Globus pallidus (tissue), 1 donor: Measurements from ENCODE around the gene LNP1.
A peak's percentile ranks its signal among the peaks of the same experiment; 100 is the strongest.

Experiments used
- DNase-seq: peaks from one replicate; pipeline ENCODE4 v3.0.0-alpha.2; 2015; ENCODE audit warnings: low spot score

LNP1 gene

DNA sequence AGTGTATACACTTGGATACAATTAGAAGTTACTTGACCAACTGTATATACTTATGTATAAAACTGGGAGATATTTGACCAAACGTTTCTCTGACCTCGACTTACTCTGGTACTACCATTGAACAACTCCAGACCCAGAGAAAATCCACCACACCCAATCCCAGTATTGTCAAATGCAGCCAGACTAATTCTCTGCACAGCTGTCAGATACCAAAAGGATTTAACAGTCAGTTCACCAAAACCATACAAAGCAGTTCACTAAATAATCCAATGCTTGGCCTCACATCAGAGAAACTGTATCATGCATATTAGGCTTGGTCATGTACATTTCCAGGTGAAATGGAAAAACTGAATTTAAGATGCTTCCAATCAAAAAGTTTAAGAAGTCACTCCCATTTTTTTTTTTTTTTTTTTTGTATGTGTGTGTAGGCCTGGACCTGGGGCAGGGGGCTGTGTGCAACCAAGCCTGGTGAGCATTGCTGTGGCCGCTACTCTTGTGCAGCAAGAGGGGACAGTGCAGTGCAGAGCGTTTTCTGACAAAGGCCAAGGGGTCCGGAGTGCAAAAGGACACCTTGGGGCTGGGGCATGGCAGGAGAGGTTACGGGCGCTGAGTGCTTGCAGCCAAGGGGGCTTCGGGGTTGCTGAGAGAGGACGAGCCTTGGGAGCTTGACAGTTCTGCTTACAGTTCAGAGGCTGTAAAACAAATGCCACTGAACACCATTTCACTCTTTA is 1.8 kb upstream of the LNP1 start:
- no peak for DNase-seq

- DNase-seq, result peak; percentile 17
Measured at GRCh38 chr3:100400419-100400779, 940 bp upstream of the LNP1 start.

DNA sequence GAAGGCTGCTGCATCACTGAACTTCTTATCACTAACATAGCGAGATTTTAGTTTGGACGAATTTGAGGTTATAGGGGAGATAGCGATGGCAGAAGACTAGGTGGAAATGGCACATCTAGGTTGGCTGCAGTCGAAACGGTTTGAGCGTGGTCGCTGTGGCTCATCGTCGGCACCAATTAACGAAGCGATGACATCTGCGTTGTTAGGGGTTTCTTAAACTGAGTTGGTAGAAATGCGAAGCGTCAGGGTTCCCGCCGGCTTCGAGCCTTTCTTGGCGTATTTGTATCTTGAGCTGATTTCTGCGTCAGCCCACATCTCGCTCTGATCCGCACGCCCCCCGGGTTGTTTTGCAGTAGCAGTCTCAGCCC is 319 bp downstream of the LNP1 start:
- DNase-seq, result no peak

GRCh38 chr3:100402256-100402655 is 917 bp downstream of the LNP1 start:
- no peak for DNase-seq

DNA sequence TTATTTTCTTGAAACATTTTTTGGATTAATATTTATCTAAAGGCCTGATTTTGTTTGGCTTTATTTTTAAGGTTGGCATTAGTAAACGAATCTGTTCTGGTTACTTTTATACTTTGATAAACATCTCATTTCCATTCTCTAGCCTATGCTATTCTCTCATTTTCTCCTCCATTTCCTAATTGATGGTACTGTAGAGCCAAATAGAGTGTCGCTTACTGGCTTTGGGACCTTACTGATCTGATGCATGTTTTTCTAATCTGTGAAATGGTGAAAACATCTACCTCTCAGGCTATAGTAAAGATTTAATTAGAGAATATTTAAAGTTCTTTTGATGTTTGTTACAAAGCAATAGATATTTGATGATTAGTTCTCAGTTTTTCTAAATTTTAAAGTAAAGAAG is 1.6 kb downstream of the LNP1 start:
- DNase-seq, result no peak

GRCh38 chr3:100403362-100404249 is 2.3 kb downstream of the LNP1 start:
- DNase-seq, result no peak

GRCh38 chr3:100404250-100404548 is 2.9 kb downstream of the LNP1 start:
- DNase-seq, result no peak

DNA sequence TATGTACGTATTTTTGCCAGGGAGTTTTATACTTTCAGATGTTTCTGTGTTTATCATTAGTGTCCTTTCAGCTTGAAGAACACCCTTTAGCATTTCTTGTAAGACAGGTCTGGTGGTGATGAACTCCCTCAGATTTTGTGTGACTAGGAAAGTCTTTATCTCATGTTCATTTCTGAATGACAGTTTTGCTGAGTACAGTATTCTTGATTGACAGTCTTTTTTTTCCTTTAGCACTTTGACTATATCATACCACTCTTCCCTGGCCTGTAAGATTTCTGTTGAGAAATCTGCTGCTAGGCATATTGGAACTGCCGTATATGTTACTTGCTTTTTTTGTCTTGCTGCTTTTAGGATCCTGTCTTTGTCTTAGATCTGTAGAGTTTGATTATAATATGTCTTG is 5.8 kb downstream of the LNP1 start:
- DNase-seq, result no peak

GRCh38 chr3:100407977-100408532 is 6.7 kb downstream of the LNP1 start:
- no peak for DNase-seq

DNA sequence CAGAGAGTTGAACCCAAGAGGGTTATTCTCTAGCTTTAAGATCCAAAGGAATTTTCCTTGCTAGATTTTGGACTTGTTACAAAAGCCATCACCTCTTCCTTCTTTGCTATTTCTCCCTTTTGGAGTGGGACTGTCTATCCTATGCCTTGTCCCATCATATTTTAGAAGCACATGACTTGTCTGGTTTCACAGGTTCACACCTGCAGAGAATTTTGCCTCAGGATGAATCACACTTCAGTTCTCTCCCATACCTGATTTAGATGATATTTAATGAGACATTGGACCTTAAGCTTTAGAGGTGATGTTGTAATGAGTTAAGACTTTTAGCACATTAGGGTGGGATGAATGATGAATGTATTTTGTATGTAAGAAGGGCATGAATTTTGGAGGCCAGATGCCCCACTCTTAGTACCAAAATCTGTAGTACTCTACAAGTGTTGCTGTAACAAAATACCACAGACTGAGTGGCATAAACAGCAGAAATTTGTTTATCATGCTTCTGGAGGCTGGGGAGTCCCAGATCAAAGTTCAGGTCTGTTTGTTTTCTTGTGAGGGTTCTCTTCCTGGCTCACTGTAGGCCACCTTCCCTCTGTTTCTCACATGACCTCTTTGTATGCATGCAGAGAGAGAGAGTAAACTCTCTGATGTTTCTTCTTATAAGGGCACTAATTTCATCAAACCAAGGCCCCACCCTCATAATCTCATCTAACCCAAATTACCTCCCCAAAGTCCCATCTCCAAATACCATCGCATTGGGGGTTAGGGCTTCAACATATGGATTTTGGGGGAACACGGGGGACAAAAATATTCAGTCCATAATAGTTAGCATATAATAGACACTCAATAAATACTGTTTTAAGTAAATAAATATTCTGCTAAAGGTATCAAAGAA is 10.0 kb downstream of the LNP1 start:
- no peak for DNase-seq

DNA sequence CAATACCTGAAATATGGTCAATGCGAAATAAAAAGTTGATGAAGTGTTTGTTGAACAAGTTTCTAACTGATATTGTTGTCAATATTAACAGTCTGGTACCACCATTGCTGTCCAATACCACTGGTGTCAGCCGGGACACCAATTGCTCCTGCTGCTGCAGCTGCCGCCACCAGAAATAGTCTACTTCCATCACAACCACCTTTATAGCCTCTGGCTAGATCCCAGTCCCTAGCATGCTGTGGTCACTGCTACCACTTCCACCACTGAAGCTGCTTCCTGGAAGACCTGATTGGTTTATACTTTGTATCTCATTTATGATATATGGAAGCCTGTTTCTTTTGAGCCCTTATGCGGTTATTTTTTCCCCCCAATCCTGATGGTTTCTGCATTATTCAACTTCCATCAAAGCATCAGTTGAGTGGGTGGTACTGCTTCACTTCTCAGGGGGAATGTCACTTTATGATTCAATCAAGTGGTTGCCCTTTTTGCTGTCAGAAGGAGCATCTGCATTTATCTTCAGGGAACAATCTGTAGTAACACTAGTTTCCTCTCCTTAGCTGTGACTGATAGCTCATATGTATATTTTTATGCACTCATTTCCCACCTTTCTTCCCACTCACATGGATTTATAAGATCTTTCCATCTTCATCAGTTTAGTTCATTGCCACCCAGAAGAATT is 11.7 kb downstream of the LNP1 start:
- no peak for DNase-seq

- DNase-seq, result no peak
Measured at GRCh38 chr3:100413613-100414012, 12.3 kb downstream of the LNP1 start.

DNA sequence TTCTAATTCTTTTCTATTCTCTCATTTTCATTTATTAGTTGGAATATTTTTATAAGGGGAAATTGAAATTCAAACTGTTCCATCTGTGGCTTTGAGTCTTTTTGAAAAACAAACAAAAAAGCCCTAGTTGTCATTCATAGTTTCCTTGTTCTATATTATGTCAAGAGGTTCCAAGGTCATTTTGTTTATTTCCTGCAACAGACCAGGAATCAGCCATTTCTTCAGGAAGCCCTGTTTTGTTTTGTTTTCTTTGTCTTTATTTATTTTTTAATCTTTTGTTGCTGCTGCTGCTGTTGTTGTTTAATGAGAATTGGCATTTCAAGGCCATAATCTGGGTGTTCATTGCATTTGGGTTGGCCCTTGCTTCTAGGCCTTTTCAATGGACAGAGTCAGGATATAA is 14.8 kb downstream of the LNP1 start:
- DNase-seq, result no peak

DNA sequence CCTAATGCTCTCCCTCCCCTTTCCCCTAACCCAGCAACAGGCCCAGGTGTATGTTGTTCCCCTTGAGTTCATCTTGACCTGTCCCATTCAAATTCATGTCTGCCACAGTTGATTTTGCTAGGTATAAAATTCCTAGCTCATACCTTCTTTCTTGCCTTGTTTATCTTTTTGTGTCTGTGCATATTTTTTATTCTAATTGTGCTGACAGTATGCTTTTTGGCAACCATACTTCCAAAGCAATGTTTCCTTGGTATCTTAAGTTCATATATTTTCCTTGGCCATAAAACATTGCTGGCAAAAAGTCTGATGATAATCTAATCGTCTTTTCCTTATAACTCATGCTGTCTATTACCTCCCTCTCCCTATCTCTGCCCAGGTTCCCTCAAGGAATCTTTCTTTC is 15.5 kb downstream of the LNP1 start:
- DNase-seq, result no peak

DNA sequence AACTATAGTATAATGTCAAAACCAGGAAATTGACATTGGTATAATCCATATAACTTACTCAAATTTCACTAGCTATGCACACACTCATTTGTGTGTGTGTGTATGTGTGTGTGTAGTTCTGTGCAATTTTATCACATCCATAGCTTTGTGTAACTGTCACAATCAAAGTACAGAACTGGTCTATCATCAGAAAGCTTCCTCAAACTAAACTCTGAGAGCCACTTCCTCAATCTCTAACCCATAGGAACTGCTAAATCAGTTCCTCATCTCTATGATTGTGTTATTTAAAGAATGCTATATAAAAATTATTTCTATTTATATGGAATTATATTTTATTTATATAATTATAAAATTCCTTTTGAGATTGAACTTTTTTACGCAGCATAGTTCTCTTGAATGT is 18.1 kb downstream of the LNP1 start:
- DNase-seq, result no peak

GRCh38 chr3:100420885-100421284 is 19.5 kb downstream of the LNP1 start:
- DNase-seq, result no peak

DNA sequence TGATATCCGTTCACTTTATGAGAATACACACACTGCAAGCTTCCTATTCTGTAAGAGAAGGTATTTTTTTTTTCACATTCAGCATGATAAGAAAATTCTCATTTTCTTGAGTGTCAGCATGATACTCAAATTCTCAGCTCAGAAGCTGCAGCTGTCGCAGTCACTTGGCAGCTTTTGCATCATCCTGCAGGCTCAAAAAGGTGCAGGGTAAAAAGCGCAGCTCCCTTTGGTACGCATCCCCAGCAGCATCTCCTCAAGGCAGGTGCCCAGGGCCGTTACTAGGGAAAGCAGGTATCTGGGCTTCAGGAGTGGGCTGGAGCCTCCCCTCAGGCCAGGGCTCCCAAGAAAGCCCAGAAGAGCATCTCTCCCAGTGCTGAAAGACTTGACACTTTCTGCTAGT is 22.3 kb downstream of the LNP1 start:
- no peak for DNase-seq

GRCh38 chr3:100424261-100424660 is 22.9 kb downstream of the LNP1 start:
- DNase-seq, result no peak

GRCh38 chr3:100425316-100425715 is 24.0 kb downstream of the LNP1 start:
- no peak for DNase-seq

DNA sequence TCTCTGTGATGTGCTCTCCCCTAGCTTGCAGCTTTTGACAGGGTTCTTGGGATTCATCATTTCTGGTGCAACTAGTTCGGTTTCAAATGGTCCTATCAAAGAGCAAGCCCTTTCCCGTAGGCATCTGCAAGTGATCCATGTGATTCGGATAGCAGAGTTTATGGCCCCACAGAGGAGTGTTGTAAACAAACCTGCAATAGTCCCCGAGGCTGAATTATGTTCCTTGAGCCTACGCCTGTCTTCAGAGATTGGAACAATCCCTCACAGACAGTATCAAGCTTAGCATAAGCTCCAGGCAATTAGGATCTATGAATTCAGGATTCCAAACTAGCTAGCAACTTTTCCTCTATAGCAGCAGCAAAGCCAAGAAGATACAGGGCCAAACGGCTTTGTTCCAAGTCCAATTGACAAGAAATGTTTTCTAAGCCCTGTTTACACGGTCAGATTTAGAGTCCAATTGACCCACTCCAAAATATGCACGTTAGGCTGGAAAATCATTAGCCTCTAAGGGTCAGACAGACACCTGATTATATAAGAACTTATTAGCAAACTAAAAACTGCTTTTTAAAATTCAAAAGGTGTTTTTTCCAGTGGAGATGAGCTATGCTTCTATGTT is 24.8 kb downstream of the LNP1 start:
- no peak for DNase-seq

GRCh38 chr3:100427699-100428098 is 26.4 kb downstream of the LNP1 start:
- DNase-seq, result no peak
